ENCODE data around the gene SAA1.
"Not testable (repeated sequence)": the region's sequence is repeated elsewhere in the genome, so short reads cannot be mapped to it uniquely, and the experiment has no call there.

SAA1 gene

GRCh38 chr11:18265949-18266348, at the start of gene SAA1:
Gene SAA1, plus strand, starts transcription at chr11:18266264. Its CDS starts 624 bp downstream, at chr11:18266888.
- in situ Hi-C loops (cut with HindIII; ENCODE audit: low sequenced_read_pairs) = no loop called here

GRCh38 chr11:18221274-18221876, 44.7 kb upstream of the SAA1 start:
- in situ Hi-C loops (cut with HindIII; ENCODE audit: low sequenced_read_pairs) = no loop called here

- in situ Hi-C loops (cut with HindIII; ENCODE audit: low sequenced_read_pairs) = no loop called here
Measured at GRCh38 chr11:18222814-18223421, 43.1 kb upstream of the SAA1 start.

GRCh38 chr11:18223591-18224387, 42.3 kb upstream of the SAA1 start:
- in situ Hi-C loops (cut with HindIII; ENCODE audit: low sequenced_read_pairs) = no loop called here

- in situ Hi-C loops (cut with HindIII; ENCODE audit: low sequenced_read_pairs) = no loop called here
Measured at GRCh38 chr11:18225913-18226312, 40.2 kb upstream of the SAA1 start.

GRCh38 chr11:18229501-18229900, 36.6 kb upstream of the SAA1 start:
- in situ Hi-C loops (cut with HindIII; ENCODE audit: low sequenced_read_pairs) = no loop called here

GRCh38 chr11:18230859-18231258, 35.2 kb upstream of the SAA1 start:
- in situ Hi-C loops (cut with HindIII; ENCODE audit: low sequenced_read_pairs) = no loop called here

- in situ Hi-C loops (cut with HindIII; ENCODE audit: low sequenced_read_pairs) = no loop called here
Measured at GRCh38 chr11:18233912-18234311, 32.2 kb upstream of the SAA1 start.

- in situ Hi-C loops (cut with HindIII; ENCODE audit: low sequenced_read_pairs) = no loop called here
Measured at GRCh38 chr11:18235394-18236334, 30.4 kb upstream of the SAA1 start.

- in situ Hi-C loops (cut with HindIII; ENCODE audit: low sequenced_read_pairs) = no loop called here
Measured at GRCh38 chr11:18236664-18237356, 29.3 kb upstream of the SAA1 start, which contains the start of gene SAA4. Gene SAA4, minus strand, starts transcription at chr11:18236802. Its CDS starts 876 bp downstream, at chr11:18235926.

GRCh38 chr11:18239655-18240054, 26.4 kb upstream of the SAA1 start:
- in situ Hi-C loops (cut with HindIII; ENCODE audit: low sequenced_read_pairs) = no loop called here

GRCh38 chr11:18243783-18244362, 22.2 kb upstream of the SAA1 start:
- in situ Hi-C loops (cut with HindIII; ENCODE audit: low sequenced_read_pairs) = no loop called here

- in situ Hi-C loops (cut with HindIII; ENCODE audit: low sequenced_read_pairs) = no loop called here
Measured at GRCh38 chr11:18245396-18245795, 20.7 kb upstream of the SAA1 start.

- in situ Hi-C loops (cut with HindIII; ENCODE audit: low sequenced_read_pairs) = not testable (repeated sequence)
Measured at GRCh38 chr11:18246379-18247190, 19.5 kb upstream of the SAA1 start.

GRCh38 chr11:18247191-18247581, 18.9 kb upstream of the SAA1 start:
- in situ Hi-C loops (cut with HindIII; ENCODE audit: low sequenced_read_pairs) = not testable (repeated sequence)

GRCh38 chr11:18248561-18248960, 17.5 kb upstream of the SAA1 start, which contains the start of gene SAA2:
Gene SAA2, minus strand, starts transcription at chr11:18248668. Its CDS starts 657 bp downstream, at chr11:18248011.
- in situ Hi-C loops (cut with HindIII; ENCODE audit: low sequenced_read_pairs) = no loop called here

- in situ Hi-C loops (cut with HindIII; ENCODE audit: low sequenced_read_pairs) = no loop called here
Measured at GRCh38 chr11:18253233-18253632, 12.8 kb upstream of the SAA1 start.

GRCh38 chr11:18253778-18254338, 12.2 kb upstream of the SAA1 start:
- in situ Hi-C loops (cut with HindIII; ENCODE audit: low sequenced_read_pairs) = no loop called here

Measured in DLD1 (cell line).